SK-N-SH (cell line): ENCODE measurements around the gene FASTKD2. TPM values are rescaled to one million over a fixed set of nuclear protein-coding genes. Genes with fewer than 3 reads are reported as not detected.
A peak's percentile ranks its signal among the peaks of the same experiment; 100 is the strongest.

Source experiments
- CTCF ChIA-PET: fragments of 300-600, 350-600 bp; formaldehyde crosslinking; extraction: SDS; loops from one replicate; lab custom pipeline; 2021; lab: Yijun Ruan, JAX
- POLR2A ChIA-PET: fragments of 350-600 bp; sonication (Branson Sonifier 250); formaldehyde crosslinking; extraction: SDS; loops from one replicate; lab custom pipeline; 2020; ENCODE audit warnings: antibody characterized with exemption, inconsistent platforms; lab: Yijun Ruan, JAX
- DNase-seq: peaks from one replicate; pipeline ENCODE4 v3.0.0; 2012
- H2AFZ ChIP-seq: fragments of 200-600 bp; sonication (generic); 2 replicates; pipeline ENCODE4 v1.8.1; 2016; ENCODE audit warnings: antibody characterized with exemption, mild to moderate bottlenecking, low read depth
- H3F3A ChIP-seq: fragments of 200-600 bp; sonication (generic); replicated peaks from 2 replicates; pipeline ENCODE3; 2016; ENCODE audit warnings: antibody characterized with exemption, mild to moderate bottlenecking; ENCODE audit not compliant: insufficient read depth
- H3K27ac ChIP-seq, 2 experiments: fragments of 200-500 bp in 1 of 2; fragments of 200-600 bp in 1 of 2; sonication (Bioruptor generic) in 1 of 2; sonication (generic), shearing (Covaris generic) in 1 of 2; 2 replicates each; pipeline versions ENCODE4 v1.5.1 to v1.6.1; 2014 to 2016; ENCODE audit warnings: low read depth in 2 of 2, inconsistent platforms in 1 of 2, low read length in 1 of 2, mild to moderate bottlenecking in 1 of 2, mixed read lengths in 1 of 2
- H3K27me3 ChIP-seq: fragments of 200-600 bp; sonication (generic), shearing (Covaris generic); 2 replicates; pipeline ENCODE4 v1.6.1; 2016; ENCODE audit warnings: mixed run types; ENCODE audit not compliant: insufficient read depth
- H3K36me3 ChIP-seq, 2 experiments: fragments of 200-500 bp in 1 of 2; fragments of 200-600 bp in 1 of 2; sonication (Bioruptor generic) in 1 of 2; sonication (generic) in 1 of 2; replicated peaks in 1 of 2; 2 replicates each; pipeline versions ENCODE3 to v1.5.1; 2014 to 2016; ENCODE audit warnings: low read length in 1 of 2, mild to moderate bottlenecking in 1 of 2; ENCODE audit not compliant: insufficient read depth in 2 of 2, control insufficient read depth in 1 of 2
- H3K4me1 ChIP-seq, 2 experiments: fragments of 200-500 bp in 1 of 2; fragments of 200-600 bp in 1 of 2; sonication (Bioruptor generic) in 1 of 2; sonication (generic), shearing (Covaris generic) in 1 of 2; 2 replicates each; pipeline versions ENCODE4 v1.5.1 to v1.6.1; 2014 to 2016; ENCODE audit warnings: low read depth in 1 of 2, low read length in 1 of 2, mixed run types in 1 of 2; ENCODE audit not compliant: insufficient read depth in 2 of 2, control insufficient read depth in 1 of 2
- H3K4me2 ChIP-seq: fragments of 200-600 bp; sonication (generic), shearing (Covaris generic); 2 replicates; pipeline ENCODE4 v1.6.1; 2017; ENCODE audit warnings: mixed run types
- H3K4me3 ChIP-seq, 2 experiments: fragments of 200-500 bp in 1 of 2; fragments of 200-600 bp in 1 of 2; sonication (Bioruptor generic) in 1 of 2; sonication (generic), shearing (Covaris generic) in 1 of 2; 2 replicates each; pipeline versions ENCODE4 v1.5.1 to v1.8.1; 2014 to 2016; ENCODE audit warnings: low read depth in 2 of 2, inconsistent platforms in 1 of 2, low read length in 1 of 2, mild to moderate bottlenecking in 1 of 2, mixed read lengths in 1 of 2, moderate library complexity in 1 of 2
- H3K79me2 ChIP-seq: fragments of 200-600 bp; sonication (generic); 2 replicates; pipeline ENCODE4 v1.8.1; 2017; ENCODE audit warnings: mild to moderate bottlenecking; ENCODE audit not compliant: insufficient read depth
- H3K9ac ChIP-seq: fragments of 200-600 bp; sonication (generic); 2 replicates; pipeline ENCODE4 v1.6.1; 2017; ENCODE audit warnings: mixed run types
- H3K9me2 ChIP-seq: fragments of 200-600 bp; sonication (generic); 2 replicates; pipeline ENCODE4 v1.6.1; 2017; ENCODE audit warnings: mixed run types
- H3K9me3 ChIP-seq: fragments of 200-600 bp; sonication (generic); 2 replicates; pipeline ENCODE4 v1.6.1; 2017; ENCODE audit warnings: mixed run types, mild to moderate bottlenecking, moderate library complexity
- H4K20me1 ChIP-seq: fragments of 200-600 bp; sonication (generic); 2 replicates; pipeline ENCODE4 v1.6.1; 2017; ENCODE audit warnings: mild to moderate bottlenecking, mixed run types; ENCODE audit not compliant: insufficient read depth
- CHD2 ChIP-seq: fragments of 150-350 bp; IDR thresholded peaks from 2 replicates; pipeline ENCODE4 v1.6.1; 2018; ENCODE audit warnings: low read length; ENCODE audit not compliant: partially characterized antibody
- CTCF ChIP-seq: fragments of 200-600 bp; sonication (generic); IDR thresholded peaks from 2 replicates; pipeline ENCODE4 v1.6.1; 2017; ENCODE audit warnings: antibody characterized with exemption, mild to moderate bottlenecking, moderate library complexity
- ELF1 ChIP-seq: IDR thresholded peaks from 2 replicates; pipeline ENCODE4 v1.4.0; 2012
- EZH2phosphoT487 ChIP-seq: fragments of 200-600 bp; sonication (generic); IDR thresholded peaks from 2 replicates; pipeline ENCODE4 v1.6.1; 2017; ENCODE audit warnings: low read depth, mixed run types, mild to moderate bottlenecking, antibody characterized with exemption, moderate library complexity, borderline replicate concordance
- FOSL2 ChIP-seq: IDR thresholded peaks from 2 replicates; pipeline ENCODE4 v1.4.0; 2012; ENCODE audit warnings: low read depth, mild to moderate bottlenecking, moderate library complexity, borderline replicate concordance
- FOXM1 ChIP-seq: IDR thresholded peaks from 2 replicates; pipeline ENCODE4 v1.4.0; 2012; ENCODE audit warnings: low read depth, mild to moderate bottlenecking
- GABPA ChIP-seq: IDR thresholded peaks from 2 replicates; pipeline ENCODE4 v1.4.0; 2012; ENCODE audit warnings: low read depth, mild to moderate bottlenecking
- JUND ChIP-seq: IDR thresholded peaks from 2 replicates; pipeline ENCODE4 v1.4.0; 2012
- MXI1 ChIP-seq: IDR thresholded peaks from 2 replicates; pipeline ENCODE4 v1.6.1; 2012; ENCODE audit warnings: mild to moderate bottlenecking, low read depth, low read length, improper control_type of control experiment
- NRF1 ChIP-seq: IDR thresholded peaks from 2 replicates; pipeline ENCODE4 v1.6.1; 2012; ENCODE audit warnings: low read depth, mild to moderate bottlenecking, low read length
- POLR2AphosphoS5 ChIP-seq: IDR thresholded peaks from 2 replicates; pipeline ENCODE4 v1.6.1; 2012; ENCODE audit warnings: low read depth, low read length
- REST ChIP-seq: IDR thresholded peaks from 2 replicates; pipeline ENCODE4 v1.6.1; 2012; ENCODE audit warnings: mild to moderate bottlenecking, low read depth, low read length, moderate library complexity
- RFX5 ChIP-seq: IDR thresholded peaks from 2 replicates; pipeline ENCODE4 v1.6.1; 2012; ENCODE audit warnings: mild to moderate bottlenecking, improper control_type of control experiment, low read length
- RXRA ChIP-seq: IDR thresholded peaks from 2 replicates; pipeline ENCODE4 v1.4.0; 2012; ENCODE audit warnings: low read depth, mild to moderate bottlenecking, borderline replicate concordance
- SIN3A ChIP-seq: IDR thresholded peaks from 2 replicates; pipeline ENCODE4 v1.6.1; 2012; ENCODE audit warnings: low read depth, mild to moderate bottlenecking, low read length, moderate library complexity, borderline replicate concordance
- SMC3 ChIP-seq: IDR thresholded peaks from 2 replicates; pipeline ENCODE4 v1.6.1; 2012; ENCODE audit warnings: low read depth, low read length, improper control_type of control experiment
- YY1 ChIP-seq: IDR thresholded peaks from 2 replicates; pipeline ENCODE4 v1.4.0; 2012; ENCODE audit warnings: low read depth, mild to moderate bottlenecking
- WGBS: methylation state at CpG from one replicate; pipeline ENCODE4 v1.1.6; 2017; ENCODE audit warnings: low lambda C conversion rate; 5-methylcytosine and 5-hydroxymethylcytosine counted together
- polyA plus RNA-seq, 3 experiments: library from polyadenylated mRNA; depleted of rRNA; stranded (reverse); fragments of >200 nt; gene quantifications; 2 replicates each; pipeline ENCODE4 v1.2.3, GENCODE V29; 2012
- TF ChIP-seq, protein P1 (sequence below): fragments of 150-350 bp; IDR thresholded peaks from 2 replicates; pipeline ENCODE4 v1.6.1; 2016; ENCODE audit warnings: mild to moderate bottlenecking, low read depth, low read length

FASTKD2 gene
- polyA plus RNA-seq, 1 of the 3 experiments (the other 2 are of a cell fraction), result 15.1 TPM

GRCh38 chr2:206783718-206784117, 18.3 kb downstream of the FASTKD2 start:
- peaks cover 61 to 83% of the 10 kb centered on the region in 2 experiments for H3K36me3 ChIP-seq
- 100% methylated on average over 2 of the region's 2 CpGs for WGBS
- POLR2A ChIA-PET, result no interaction called here

GRCh38 chr2:206784559-206785353, 19.4 kb downstream of the FASTKD2 start:
- Histone ChIP-seq H3K79me2 (peaks cover 13% of the 10 kb centered on the region; the same call in 1 of the 2 replicates), H3K27ac (no peak overlapping the region), H3F3A (peaks cover 3% of the 10 kb centered on the region), H3K4me2 (no peak overlapping the region), H4K20me1 (no peaks in the 10 kb centered on the region), H3K4me3 (no peak overlapping the region), H3K27me3 (no peaks in the 10 kb centered on the region), H3K4me1 (peaks cover 0 to 8% of the 10 kb centered on the region in 2 experiments; a peak in 2 of 4 replicates), H3K9ac (no peak overlapping the region), H2AFZ (no peak overlapping the region), H3K9me3 (no peaks in the 10 kb centered on the region), H3K36me3 (peaks cover 60 to 84% of the 10 kb centered on the region in 2 experiments), H3K9me2 (no peaks in the 10 kb centered on the region)
- ChIA-PET CTCF (interaction anchor here (1.2 to 7.6 kb wide), 4 partner anchors 11 to 689 kb away, joined by 3 to 98 read pairs (median 38); no protein-coding TSS in a partner anchor), POLR2A (no interaction called here)
- no peak for DNase-seq
- 92% methylated on average over 7 of the region's 7 CpGs for WGBS
- no peak for TF ChIP-seq SIN3A
- no peak for TF ChIP-seq REST
- TF ChIP-seq, protein P1, sequence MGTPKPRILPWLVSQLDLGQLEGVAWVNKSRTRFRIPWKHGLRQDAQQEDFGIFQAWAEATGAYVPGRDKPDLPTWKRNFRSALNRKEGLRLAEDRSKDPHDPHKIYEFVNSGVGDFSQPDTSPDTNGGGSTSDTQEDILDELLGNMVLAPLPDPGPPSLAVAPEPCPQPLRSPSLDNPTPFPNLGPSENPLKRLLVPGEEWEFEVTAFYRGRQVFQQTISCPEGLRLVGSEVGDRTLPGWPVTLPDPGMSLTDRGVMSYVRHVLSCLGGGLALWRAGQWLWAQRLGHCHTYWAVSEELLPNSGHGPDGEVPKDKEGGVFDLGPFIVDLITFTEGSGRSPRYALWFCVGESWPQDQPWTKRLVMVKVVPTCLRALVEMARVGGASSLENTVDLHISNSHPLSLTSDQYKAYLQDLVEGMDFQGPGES, result no peak
- no peak for TF ChIP-seq NRF1
- TF ChIP-seq MXI1, result no peak
- no peak for TF ChIP-seq SMC3
- TF ChIP-seq JUND, result no peak
- TF ChIP-seq FOSL2, result no peak
- TF ChIP-seq FOXM1, result no peak
- no peak for TF ChIP-seq RFX5
- TF ChIP-seq ELF1, result no peak
- no peak for TF ChIP-seq YY1
- no peak for TF ChIP-seq RXRA
- no peak for TF ChIP-seq GABPA
- no peak for TF ChIP-seq EZH2phosphoT487
- no peak for TF ChIP-seq POLR2AphosphoS5

More at GRCh38 chr2:206783718-206784117, 18.3 kb downstream of the FASTKD2 start:
- Histone ChIP-seq H3K9me3 (no peaks in the 10 kb centered on the region), H3K9me2 (no peaks in the 10 kb centered on the region), H3K4me3 (no peak overlapping the region), H3K27ac (no peak overlapping the region; a peak in 1 of 4 replicates), H3F3A (peaks cover 3% of the 10 kb centered on the region), H3K9ac (no peak overlapping the region), H3K4me1 (peaks cover 0 to 8% of the 10 kb centered on the region in 2 experiments; a peak in 2 of 4 replicates), H4K20me1 (no peaks in the 10 kb centered on the region), H2AFZ (no peak overlapping the region), H3K27me3 (no peaks in the 10 kb centered on the region)
- CTCF ChIA-PET, result interaction anchor here (0.7 to 7.6 kb wide), 6 partner anchors 10 to 690 kb away, joined by 3 to 98 read pairs (median 11); no protein-coding TSS in a partner anchor
- DNase-seq, result peak; percentile 19
- TF ChIP-seq CHD2 (no peak), CTCF (peak; percentile 62)
- TF ChIP-seq, all 33 proteins: peak for 1
- Histone ChIP-seq H3K4me2 (no peak overlapping the region), H3K79me2 (peaks cover 21% of the 10 kb centered on the region; the same call in 1 of the 2 replicates)
